HG03439 (cell line): ENCODE results near the gene PTGDS.
"Not testable (repeated sequence)": the region's sequence is repeated elsewhere in the genome, so short reads cannot be mapped to it uniquely, and the experiment has no call there.

Experiments
- ATAC-seq: cut with Tn5 transposase; IDR thresholded peaks from one replicate; pipeline ENCODE4 v1.9.1; 2021; ENCODE audit warnings: mild to moderate bottlenecking, moderate library complexity; ENCODE audit not compliant: unreplicated experiment

PTGDS gene

DNA sequence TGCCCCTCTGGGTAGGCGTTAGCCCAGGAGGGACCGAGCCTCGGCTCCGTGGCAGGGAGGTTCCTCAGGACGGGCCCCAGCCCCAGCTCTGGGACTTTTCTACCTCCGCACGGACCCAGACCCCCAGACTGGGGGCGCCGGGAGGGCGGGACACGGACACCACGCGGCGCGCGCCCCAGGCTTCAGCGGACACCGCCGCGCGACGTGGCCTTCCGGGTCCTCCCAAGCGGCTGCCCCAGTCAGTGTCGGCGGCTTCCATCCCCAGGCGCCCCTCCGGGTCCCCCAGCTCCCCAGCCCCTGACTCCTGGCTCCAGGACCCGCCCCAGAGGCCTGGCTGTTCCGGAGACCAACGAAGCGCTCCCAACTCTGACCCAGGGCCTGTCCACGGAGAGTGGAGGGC is 8.5 kb downstream of the PTGDS start:
- no peak for ATAC-seq

GRCh38 chr9:136988872-136989271 is 11.6 kb downstream of the PTGDS start:
- no peak for ATAC-seq

- ATAC-seq: no peak
These were observed 13.1 kb downstream of the PTGDS start for GRCh38 chr9:136990242-136990911.

- ATAC-seq: peak; percentile 64
These were observed 14.9 kb downstream of the PTGDS start, which contains the start of gene PAXX for GRCh38 chr9:136991993-136992818. TSS of gene PAXX (plus strand) at chr9:136992422. CDS start at chr9:136992444, 22 bp downstream.

- ATAC-seq: peak; percentile 9
These were observed 15.6 kb downstream of the PTGDS start for GRCh38 chr9:136992819-136993369.

DNA sequence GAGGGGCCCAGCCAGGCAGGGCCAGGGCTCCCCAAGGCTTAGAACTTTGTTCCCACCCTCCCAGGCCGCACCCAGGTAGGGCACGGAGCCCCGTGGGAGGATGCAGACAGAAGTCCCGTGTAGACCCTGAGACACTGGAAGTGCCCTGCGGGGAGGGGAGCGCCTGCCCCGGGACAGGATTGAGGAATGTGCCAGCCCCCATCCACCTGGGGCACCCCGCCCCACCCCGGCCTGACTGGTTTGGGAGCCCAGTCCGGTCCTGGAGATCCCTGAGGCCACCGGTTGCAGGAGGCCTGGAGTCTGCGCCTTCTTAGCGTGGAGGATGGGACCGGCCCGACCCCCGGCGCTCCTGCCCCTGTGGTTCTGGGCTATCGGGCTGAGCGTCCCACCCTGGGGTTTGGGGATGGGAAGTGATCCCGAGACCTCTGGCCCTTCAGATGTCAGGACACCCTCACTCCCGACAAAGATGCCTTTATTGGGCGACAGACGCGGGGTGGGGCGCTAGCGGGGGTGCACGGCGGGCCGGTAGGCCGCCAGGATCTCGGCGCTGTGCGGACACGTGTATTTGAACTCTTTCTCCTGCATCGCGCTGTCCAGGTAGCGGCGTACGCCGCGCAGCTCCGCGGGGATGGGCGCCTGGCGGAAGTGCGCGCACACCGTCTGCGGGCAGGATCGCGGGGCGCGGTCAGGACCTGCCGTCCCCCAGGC is 17.0 kb downstream of the PTGDS start:
- no peak for ATAC-seq

GRCh38 chr9:136994888-136995230 is 17.6 kb downstream of the PTGDS start:
- no peak for ATAC-seq

- no peak for ATAC-seq
These were observed 18.1 kb downstream of the PTGDS start for GRCh38 chr9:136995362-136995761.

DNA sequence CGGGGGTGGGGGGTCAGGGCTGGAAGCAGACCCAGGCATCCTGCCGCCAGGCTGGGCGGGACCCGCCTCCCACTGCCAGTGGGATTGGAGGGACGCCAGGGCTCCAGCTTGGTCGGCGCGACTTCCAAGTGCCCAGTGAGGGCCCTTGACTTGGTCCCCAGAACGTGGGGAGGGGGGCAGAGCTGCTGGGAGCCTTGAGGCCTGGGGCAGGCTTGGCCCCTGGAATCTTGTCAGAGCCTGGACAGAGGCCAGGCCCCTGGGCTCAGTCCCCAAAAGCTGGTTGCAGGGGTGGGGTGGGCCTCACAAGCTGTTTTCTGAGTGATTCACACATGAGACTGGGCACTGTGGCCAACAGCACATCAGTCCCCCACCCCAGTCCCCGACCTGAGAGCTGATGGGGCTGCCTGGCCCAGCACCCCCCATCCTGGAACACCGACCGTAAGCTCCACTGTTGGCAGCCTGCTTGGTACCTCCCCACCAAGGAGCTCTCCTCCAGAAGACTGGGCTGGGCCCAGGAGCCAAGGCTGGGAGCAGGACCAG is 18.5 kb downstream of the PTGDS start:
- ATAC-seq: no peak

- no peak for ATAC-seq
These were observed 19.3 kb downstream of the PTGDS start, which contains the start of gene CLIC3 for GRCh38 chr9:136996361-136997292. TSS of gene CLIC3 (minus strand) at chr9:136996568. CDS start at chr9:136996543, 25 bp downstream.

- ATAC-seq: no peak
These were observed 20.1 kb downstream of the PTGDS start for GRCh38 chr9:136997371-136997770.

DNA sequence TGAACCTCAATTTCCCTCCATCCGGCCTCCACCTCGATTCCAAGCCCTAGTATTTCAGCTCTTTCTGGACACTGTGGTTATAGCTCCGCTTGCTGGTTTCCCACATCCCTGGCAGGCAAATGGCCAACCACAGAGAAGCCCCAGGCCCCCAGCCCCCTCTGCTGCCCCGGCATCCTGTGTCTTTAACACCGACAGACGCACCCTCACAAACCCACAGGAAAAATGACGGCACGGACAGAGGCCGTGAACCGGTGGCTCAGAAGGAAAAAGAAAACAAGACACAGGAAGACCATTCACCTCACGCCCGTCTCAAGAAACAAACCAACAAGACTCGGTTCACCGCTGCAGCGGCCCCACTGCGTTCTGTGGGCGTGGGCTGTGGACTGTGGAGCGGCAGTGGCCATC is 20.5 kb downstream of the PTGDS start:
- no peak for ATAC-seq

- peak; percentile 68 for ATAC-seq
These were observed 23.1 kb downstream of the PTGDS start for GRCh38 chr9:137000177-137000930.

- ATAC-seq: no peak
These were observed 24.7 kb downstream of the PTGDS start for GRCh38 chr9:137001857-137002645.

DNA sequence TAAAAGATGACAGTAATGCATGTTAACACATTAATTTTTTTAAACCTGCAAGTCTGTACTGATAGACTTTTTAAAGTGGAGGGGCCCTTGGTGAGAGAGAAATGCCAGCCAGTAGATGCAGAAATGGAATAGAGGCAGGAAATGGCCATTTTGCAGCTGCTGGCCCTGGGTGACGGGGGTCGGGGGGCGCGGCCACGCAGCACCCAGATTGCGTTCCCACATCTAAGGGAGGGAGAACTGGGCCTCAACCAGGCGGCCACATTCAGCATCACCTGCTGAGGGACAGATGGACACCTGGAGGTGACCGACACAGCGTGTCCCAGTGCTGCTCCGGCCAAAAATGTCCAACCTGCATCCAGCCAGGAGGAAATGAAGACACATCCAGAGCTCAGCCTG is 25.3 kb downstream of the PTGDS start:
- no peak for ATAC-seq

DNA sequence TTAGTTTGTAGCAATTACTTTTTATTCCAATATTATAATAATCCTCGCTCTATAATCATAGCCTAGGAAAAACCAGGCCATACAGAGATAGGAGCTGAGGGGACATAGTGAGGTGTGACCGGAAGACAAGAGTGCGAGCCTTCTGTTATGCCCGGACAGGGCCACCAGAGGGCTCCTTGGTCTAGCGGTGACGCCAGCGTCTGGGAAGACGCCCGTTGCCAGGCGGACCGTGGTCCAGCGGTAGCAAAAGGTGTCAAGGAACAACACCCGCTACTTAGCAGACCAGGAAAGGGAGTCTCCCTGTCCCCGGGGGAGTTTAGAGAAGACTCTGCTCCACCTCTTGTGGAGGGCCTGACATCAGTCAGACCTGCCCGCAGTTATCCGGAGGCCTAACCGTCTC is 27.0 kb downstream of the PTGDS start:
- not testable (repeated sequence) for ATAC-seq

DNA sequence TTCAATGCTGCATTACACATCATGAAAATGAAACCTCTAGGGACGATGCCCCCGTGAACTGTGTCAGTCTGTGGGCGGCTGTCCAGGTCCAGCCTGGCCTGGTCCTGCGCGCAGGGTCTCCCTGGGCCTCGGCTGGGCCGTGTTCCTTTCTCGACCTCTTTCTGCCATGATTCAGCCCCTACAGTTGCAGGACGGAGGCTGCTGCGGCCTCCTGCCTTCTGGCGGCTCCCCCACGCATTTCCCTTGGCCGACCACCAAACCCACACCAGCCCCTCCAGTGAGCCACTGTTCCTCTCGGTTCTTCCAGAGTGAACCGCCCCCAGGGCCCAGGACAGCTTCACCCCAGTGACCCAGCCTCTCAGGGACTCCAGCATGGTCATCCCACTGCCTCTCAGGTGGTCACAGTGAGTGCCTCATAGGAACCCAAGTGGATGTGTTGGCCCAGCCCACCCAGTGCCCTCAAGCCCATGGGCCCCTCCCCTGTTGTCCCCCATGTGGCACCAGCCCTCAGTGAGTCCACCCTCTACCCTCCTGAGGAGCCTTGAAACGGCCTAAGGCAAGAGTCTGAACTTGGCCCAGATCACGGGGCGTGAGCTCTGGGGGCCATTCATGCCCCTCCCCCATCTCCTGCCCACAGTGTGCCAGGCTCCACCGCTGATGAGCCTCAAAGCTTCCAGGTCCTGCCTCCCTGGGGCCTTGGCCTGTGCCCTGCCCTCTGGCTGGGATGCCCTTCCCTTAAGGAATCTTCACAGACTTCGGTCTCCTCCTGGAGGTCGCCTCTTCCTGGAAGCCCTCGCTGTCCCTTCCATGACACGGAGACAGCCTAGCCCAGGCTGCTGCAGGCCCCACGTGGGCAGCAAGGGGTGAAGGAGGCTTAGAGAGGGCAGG is 29.1 kb downstream of the PTGDS start:
- no peak for ATAC-seq
